Stimulated activated naive CD8-positive, alpha-beta T cell treated with anti-CD3 and anti-CD28 coated beads, Interleukin-15, Interleukin-2, amounts not matched to agents 100 U/mL and 50 U/mL, for 24 hours (primary cell): ENCODE measurements around the gene UBE2E2.

ENCODE experiments used
- ATAC-seq: fragments of 150-1000 bp; cut with Tn5 transposase; one replicate; pipeline ENCODE4 v1.10.0; 2021
- DNase-seq: peaks from one replicate; pipeline ENCODE4 v3.0.0; 2021

Gene UBE2E2

DNA sequence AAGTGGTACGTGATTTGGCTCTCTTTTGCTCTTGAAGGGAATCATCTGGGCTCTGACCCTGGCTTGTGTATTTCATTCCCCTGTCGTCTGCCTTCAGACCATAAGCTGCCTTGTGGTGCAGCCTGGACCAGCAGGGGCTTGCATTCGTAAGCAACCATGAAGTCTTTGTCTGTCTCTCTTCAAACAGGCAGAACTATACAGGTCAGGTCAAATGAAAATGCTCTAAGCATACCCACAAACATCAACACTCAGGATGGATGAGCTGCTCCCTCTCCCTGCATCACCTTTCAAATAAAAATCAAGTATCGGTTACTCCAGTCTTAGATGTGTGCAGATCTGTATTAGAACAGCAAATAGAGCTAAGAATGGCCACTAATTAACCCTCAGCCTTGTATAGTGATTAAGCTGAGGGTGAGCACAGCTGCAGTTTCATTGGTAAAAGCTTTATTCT is 334.0 kb downstream of the UBE2E2 start:
- no peak for ATAC-seq
- no peak for DNase-seq

DNA sequence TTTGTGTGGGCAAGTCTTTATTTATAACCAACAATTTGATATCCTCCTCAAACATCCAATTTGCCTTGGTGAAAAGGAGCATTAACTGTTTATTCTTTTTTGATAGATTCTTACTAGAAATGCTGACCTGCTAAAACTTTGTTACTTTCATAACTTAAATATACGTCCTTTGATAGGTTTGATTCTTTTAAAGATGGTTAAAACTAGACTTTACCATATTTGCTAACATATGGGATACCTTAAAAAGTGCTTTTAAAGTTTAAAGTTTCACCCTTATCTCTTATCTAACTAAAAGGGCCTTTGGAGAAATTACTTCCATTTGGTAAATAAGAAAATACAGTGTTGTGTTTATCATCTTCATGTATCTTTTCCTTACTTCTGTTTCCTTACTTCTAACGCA is 336.1 kb downstream of the UBE2E2 start:
- no peak for ATAC-seq
- no peak for DNase-seq

DNA sequence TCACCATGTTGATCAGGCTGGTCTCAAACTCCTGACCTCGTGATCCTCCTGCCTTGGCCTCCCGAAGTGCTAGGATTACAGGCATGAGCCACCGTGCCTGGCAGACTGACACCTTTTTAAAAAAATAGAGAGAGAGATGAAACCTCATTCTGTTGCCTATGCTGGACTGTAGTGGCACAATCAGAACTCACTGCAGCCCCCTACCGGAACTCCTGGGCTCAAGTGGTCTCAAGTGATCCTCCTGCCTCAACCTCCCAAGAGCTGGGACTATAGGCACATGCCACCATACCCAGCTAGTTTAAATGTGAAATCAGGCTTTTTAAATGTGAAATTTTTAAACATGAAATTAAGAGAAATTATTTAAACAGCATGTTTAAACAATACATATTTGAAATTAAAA is 337.5 kb downstream of the UBE2E2 start:
- DNase-seq (no peak), ATAC-seq (no peak)

DNA sequence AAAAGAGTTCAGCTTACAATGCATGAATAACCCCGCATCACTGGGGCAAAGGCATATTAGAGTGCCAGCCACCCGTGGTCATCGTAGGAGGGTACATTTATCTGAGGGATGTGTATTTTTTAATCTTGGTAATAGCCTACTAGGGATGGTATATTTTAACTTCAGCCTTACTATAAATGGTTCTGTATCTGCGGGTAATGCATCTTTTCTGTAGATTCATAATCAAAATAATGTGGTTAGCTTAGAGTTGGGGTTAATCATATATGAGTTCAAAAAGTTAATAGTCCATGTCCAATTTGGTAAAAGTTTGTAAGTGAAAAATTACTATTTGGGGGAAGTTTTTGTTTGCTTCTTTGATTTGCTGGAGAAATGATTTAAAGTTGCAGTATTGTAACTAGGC is 339.0 kb downstream of the UBE2E2 start:
- ATAC-seq, result no peak

DNA sequence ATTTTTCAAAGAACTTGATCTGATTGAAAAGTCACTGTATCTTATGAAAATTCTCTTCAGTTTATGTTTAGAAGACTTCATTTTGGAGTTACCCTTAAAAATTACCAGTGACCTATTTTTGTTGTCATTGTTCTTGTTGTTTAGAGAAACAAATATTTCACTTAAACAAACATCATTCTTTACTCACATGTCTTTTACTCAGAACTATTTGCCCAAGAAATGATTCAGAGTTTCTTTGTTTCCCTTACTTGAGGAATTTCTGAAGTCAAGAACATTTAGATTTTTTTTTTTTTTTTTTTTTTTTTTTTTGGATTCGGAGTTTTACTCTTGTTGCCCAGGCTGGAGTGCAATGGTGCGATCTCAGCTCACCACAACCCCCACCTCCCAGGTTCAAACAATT is 343.1 kb downstream of the UBE2E2 start:
- ATAC-seq (no peak), DNase-seq (no peak)

More for the DNA sequence above, 339.0 kb downstream of the UBE2E2 start:
- no peak for DNase-seq

DNA sequence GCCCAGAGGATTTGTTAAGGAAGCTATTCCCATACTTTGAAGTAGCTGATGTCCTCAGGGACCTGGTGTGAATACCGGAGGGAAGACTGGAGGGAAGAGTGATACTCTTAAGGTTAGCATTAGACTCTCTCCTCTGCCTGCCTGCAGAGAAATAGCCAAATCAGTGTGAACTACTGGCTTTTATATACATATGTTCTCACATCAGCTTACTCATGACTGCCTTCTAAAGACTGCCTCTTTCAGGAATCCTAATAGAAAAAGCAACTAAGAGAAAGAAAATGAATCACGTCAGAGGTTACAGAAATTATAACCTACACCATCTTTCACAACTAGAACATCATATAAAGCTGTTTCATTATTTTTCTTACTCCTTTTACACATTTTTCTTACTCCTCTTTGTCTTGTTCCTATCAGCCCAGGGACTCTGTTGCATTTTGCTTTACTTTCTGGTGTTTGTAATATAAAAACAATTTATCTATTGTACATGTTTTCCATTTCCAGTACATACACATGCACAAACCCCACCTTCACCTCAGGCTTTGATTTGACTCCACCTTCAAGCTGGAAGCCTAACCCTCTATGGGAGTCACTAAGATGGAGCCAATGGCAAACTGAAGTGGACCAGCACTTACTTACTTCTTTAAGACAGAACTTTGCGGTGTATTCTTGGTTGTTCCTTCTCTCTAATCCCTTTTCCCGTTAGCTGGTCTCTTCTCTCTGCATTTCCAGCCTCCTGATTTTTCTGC is 345.0 kb downstream of the UBE2E2 start:
- no peak for DNase-seq
- ATAC-seq, result no peak

DNA sequence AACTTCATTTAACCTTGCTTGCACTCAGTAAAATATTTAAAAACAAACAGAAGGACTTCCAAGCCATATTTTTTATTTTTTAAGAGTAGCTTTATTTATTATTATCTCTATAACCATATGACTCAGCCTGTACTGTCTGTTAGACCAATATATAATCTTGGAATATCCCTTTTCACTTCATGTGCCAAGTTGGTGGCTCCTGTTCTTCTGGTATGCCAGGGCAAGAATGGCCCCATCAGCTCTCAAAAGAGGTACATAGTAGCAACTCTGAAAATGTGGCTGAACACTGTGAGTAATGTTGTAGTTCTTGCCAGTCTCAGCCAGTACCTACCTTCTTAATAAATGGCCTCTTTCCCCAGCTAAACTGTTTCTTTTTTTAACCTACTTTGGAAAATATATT is 345.6 kb downstream of the UBE2E2 start:
- DNase-seq (no peak), ATAC-seq (no peak)

DNA sequence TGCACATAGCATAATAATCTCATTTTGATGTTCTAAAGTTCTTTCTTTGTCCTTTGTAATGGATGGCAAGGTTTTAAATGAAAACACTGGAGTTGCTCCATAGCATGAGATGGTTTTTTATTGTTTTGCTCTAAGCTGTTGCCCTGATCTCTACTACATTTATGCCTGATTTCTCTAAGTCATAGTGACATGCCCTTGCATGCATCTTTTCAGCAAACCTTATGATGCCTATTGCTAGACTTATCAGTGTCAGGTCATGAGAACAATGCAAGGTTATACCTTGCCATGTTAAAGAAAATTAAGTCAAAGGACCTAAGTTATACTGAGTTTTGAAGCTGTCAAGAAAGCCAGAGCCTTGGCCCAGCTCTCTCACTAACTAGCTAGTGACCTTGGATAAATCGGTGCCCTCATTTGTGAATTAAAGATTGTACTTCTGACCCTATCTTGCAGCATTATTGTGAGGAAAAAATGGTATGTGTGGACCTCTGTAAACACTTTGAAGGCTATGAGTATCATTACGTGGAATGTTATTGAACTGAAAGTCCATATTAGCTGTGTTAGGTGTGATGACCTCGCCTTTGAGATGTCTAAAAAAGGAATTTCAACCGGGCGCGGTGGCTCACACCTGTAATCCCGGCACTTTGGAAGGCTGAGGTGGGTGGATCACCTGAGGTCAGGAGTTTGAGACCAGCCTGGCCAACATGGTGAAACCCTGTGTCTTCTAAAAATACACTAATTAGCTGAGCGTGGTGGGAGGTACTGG is 346.2 kb downstream of the UBE2E2 start:
- DNase-seq (no peak), ATAC-seq (no peak)

DNA sequence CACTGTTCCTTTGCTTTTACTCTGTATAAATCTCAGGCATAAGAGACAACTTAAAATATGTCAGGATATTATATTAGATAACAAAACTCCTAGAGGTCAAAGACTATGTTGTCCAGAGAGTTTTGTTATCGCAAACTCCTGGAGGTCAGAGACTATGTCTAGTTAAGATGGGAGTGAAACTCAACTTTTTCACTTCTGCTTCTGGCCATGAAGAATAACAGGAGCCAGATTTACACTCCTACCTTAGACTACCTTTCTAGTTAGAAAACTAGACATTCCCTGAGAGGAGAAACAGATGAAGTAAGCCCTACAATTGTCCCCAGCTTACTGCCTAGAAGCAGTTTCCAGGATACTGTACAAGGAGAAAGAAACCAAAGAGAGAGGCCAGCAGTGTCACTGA is 347.3 kb downstream of the UBE2E2 start:
- no peak for ATAC-seq
- no peak for DNase-seq

DNA sequence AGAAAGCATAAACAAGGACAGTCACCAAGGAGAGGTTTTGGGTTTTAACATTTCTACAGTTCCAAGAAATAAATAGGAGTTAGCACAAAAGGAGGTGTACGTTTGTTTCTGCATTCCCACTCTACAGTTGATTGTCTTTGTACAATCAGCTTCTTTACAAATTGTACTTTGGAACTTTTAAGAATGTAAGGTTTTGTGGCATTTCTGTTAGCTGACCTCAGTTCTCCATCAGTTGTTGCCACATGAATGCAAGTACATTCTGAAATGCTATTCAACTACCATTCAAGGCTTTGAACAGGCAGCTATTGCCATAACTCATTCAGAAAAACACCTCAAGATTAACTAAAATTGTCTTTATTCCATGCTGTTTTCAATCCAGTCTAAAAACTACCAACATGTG is 349.4 kb downstream of the UBE2E2 start:
- no peak for ATAC-seq
- DNase-seq, result no peak

DNA sequence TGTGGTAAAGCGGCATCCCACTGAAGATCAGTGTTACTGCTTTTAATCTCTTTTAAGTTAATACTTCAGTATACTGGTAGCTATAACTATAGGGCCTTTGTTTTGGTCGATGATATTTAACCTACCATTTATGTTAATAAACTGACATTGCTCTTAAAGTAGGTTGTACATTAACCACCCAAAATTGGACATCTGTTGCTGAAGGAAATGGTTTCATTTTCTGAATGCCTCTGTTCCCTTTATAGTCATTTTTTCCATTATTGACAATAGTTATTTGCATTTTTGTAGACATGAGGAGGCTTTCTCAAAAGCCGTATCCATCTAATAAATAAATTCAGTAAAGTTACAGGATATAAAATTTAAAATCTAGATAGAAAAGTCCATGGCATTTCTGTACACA is 350.2 kb downstream of the UBE2E2 start:
- DNase-seq (no peak), ATAC-seq (no peak)

DNA sequence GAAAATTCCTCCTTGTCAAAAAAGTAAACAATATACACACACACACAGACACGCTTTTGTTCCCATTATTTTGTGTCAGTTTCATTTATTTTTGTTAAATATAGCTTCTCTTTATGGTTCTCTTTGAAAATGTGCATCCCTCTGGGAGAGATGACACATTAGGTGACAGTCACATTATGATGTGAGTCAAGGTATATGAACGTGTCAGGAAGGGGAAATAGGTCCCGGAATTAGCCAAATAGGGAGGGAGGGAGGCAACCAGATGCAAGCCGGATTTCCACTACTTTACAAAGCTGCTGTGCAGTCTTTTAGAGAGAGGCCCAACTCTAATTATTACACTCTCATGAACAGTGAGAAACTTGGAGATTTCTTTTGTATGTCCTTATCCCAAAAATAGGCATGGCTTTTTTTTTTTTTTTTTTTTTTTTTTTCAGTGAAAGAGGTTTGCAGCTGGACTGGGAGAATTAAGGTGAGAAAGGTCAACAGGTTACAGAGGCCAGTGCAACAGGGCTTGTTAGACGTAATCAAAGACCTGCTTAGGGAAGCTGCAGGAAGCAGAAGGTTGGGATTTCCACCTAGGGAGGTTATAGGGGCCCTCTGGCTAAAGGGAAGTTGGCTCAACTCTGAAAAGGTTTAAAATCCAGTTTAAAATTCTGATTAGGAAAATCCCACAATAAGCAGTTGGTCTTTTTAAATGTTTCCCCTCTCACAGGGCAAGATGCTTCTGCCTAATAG is 362.1 kb downstream of the UBE2E2 start:
- ATAC-seq (no peak), DNase-seq (no peak)

DNA sequence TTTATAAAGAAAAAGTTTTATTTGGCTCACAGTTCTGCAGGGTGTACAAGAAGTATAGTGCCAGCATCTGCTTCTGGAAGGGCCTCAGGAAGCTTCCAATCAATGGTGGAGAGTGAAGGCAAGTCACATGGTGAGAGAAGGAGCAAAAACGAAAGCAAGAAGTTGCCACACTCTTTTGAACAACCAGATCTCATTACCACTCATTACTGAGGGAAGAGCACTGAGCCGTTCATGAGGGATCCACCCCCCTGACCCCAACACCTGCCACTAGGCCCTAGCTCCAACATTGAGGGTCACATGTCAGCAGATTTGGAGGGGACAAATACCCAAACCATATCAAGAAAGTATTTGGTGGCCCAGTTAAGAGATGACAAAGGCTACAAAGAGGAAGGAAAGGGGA is 363.4 kb downstream of the UBE2E2 start:
- ATAC-seq (no peak), DNase-seq (no peak)

DNA sequence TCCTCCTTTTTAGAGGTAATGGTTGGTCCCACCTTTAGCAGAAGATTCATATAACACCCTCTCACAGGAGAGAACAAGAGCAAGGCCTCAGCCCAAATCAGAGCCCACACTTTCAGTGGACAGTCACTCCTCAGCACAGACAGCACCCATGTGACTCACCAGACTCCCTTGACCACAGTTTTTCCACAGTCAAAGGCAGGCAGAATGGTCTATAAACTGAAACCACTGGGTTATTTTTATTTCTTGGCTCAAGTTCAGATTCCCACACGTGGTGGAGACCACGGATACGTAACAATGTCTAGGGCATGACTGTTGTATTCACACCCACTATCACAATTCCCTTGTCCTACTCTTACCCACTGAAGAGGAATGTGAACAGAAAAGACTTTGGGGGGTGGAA is 364.8 kb downstream of the UBE2E2 start:
- DNase-seq (no peak), ATAC-seq (peak; percentile 43)

DNA sequence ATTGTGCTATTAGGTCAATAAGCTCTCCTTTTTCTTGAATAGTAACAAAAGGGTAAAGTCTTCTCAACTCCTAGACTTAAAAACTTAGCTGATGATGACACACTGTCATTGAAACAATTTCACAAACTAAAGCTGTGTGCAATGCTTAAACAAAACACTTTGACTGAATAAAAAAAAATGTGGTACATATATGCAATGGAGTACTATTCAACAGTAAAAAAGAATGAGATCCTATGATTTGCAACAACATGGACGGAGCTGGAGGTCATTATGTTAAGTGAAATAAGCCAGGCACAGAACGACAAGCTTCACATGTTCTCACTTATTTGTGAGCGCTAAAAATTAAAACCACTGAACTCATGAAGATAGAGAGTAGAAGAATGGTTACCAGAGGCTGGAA is 370.7 kb downstream of the UBE2E2 start:
- ATAC-seq (no peak), DNase-seq (no peak)

DNA sequence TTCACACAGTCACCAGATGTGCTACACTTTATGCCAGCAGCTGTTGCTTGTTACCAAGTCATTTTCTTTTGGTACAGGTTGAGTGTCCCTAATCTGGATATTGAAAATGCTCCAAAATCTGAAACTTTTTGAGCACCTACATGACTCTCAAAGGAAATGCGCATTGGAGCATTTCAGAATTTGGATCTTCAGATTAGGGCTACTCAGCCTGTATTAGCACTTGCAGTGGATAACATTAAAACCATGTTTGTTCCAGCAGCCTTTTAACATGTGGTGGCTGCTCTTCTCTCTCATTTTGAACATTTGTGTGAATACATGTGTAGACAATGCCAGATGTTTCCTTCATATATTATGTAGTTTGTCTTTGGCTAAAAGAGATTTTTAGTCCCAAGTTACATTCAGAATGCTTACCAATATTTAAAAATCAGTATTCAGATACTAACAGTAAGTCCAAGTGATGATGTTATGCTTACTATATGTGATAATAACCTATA is 371.7 kb downstream of the UBE2E2 start:
- ATAC-seq (no peak), DNase-seq (no peak)

DNA sequence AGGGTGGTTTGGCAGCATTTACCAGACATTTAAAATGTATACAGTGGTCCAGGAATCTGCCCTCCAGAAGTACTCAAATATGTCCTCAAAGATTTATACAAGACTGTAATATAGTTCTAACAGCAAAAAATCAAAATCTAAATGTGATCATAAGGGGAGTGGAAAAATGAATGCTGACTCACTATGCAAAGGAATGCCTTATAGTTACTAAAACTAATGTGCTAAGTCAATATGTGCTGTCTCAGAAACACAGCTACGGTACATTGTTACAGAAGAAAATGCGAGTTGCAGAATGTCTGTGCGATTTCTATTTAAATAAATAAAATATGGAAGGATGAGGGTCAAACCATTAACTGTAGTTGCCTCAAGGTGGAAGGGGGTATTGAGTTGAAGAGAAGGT is 372.6 kb downstream of the UBE2E2 start:
- DNase-seq, result no peak
- ATAC-seq, result no peak

DNA sequence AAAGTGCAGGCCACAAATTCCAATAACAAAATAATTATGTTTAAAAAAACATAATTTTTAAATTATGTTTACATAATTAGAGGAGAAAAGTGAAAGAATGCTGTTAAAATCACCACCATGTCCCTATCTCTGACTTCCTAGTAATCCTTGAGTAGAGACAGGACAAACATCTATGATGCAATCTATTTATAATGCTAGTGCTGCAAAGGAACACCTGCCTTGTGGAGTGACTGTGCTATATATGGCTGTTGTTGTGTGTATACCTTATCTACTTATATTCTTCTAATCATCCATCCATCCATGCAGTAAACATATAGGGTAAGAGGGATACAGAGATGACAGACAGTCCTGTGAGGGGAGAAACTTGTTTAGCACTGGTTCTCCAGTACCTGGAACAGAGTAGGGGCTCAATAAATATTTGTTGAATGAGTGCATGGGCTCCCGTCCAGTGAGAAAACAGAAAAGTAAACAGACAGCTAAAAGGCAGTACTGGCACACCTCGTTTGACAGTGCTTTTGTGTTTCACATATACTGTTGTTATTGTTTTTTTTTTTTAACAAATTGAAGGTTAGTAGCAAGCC is 373.3 kb downstream of the UBE2E2 start:
- DNase-seq (no peak), ATAC-seq (no peak)

DNA sequence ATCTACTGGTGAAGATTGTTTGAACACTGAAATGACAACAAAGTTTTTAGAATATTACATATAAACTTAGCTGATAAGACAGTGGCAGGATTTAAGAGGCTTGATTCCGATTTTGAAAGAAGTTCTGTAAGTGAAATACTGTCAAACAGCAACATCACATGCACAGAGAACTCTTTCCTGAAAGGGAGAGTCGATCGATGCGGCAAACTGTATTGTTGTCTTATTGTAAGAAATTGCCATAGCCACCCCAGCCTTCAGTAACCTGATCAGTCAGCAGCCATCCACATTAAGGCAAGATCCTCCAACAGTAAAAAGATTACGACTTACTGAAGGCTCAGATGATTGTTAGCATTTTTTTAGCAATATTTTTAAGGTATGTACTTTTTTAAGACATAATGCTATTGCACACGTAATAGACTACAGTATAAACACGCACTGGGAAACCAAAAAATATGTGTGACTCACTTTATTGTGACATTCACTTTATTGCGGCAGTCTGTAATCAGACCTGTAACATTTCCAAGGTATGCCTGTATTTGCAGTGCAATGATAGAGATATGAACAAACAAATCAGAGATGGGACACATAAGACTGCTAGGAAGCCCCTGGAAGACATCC is 377.1 kb downstream of the UBE2E2 start:
- DNase-seq (no peak), ATAC-seq (no peak)

DNA sequence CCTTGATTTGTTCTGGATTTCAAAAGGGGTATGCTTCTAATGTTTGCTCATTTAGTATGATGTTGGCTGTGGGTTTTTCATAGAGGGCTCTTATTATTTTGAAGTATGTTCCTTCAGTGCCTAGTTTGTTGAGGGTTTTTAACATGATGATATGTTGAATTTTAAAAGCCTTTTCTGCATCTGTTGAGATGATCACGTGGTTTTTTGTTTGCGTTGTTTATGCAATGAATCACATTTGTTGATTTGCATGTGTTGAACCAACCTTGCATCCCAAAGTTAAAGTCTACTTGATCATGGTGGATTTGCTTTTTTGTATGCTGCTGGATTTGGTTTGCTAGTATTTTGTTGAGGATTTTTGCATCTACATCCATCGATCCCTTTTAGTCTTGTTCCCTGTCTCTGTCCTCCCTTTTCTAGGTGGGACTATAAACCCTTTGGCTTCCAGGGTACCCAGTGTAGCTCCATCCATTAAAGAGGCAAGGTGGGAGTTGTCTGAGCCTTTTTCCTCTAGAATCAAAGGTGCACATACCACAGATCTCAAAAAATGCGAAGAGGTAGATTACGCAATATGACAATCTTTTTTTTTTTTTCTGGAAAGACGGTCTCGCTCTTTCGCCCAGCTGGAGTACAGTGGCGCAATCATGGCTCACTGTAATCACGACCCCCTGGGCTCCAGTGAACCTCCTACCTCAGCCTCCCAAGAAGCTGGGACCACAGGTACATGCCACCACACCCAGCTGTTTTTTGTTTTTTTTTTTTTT is 381.0 kb downstream of the UBE2E2 start:
- no peak for ATAC-seq
- no peak for DNase-seq

DNA sequence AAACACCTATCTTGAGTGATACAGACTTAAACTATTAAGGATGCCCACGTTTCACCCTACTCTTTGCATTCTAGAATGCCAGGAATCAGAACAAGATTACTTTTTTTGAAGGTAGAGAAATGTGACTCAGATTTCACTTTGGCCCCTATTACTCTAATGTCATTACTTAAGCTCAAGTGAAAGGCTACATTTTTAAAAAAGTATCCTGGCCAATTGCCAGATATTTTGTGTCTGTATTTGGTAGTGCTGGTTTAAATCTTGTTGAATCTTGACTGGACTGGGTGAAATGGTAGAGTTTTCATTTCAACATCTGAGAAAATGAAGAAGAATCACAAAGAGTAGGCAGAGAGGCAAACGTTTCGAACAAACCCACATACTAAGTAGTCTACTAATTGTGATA is 384.4 kb downstream of the UBE2E2 start:
- no peak for ATAC-seq
- no peak for DNase-seq
